CD14-positive monocyte (primary cell): Measurements from ENCODE around the gene ALPG. TPM values are rescaled to one million over a fixed set of nuclear protein-coding genes. Genes with fewer than 3 reads are reported as not detected.
A peak's percentile ranks its signal among the peaks of the same experiment; 100 is the strongest.

Experiments
- DNase-seq, 3 donors: peaks; one replicate each; pipeline ENCODE4 v3.0.0-alpha.2; 2011 to 2022
- H2AFZ ChIP-seq: 2 replicates; pipeline ENCODE4 v1.6.0; 2012; ENCODE audit warnings: mild to moderate bottlenecking, low read depth, low read length, inconsistent platforms; ENCODE audit not compliant: insufficient read depth, poor library complexity, severe bottlenecking
- H3K27ac ChIP-seq, 2 donors: 1 replicate in 1 of 2; 2 replicates in 1 of 2; pipeline ENCODE4 v1.5.1; 2012 to 2013; ENCODE audit warnings: low read length in 2 of 2, control low read depth in 1 of 2, inconsistent platforms in 1 of 2, low read depth in 1 of 2, mild to moderate bottlenecking in 1 of 2
- H3K27me3 ChIP-seq, 2 donors: one replicate each; pipeline versions ENCODE4 v1.6.0 to v1.6.1; 2011 to 2013; ENCODE audit warnings: low read length in 2 of 2; ENCODE audit not compliant: control insufficient read depth in 2 of 2, insufficient read depth in 2 of 2
- H3K36me3 ChIP-seq, 2 donors: replicated peaks in 1 of 2; 1 replicate in 1 of 2; 2 replicates in 1 of 2; pipeline versions ENCODE4 v1.5.1 to v1.6.1; 2012 to 2013; ENCODE audit warnings: low read length in 2 of 2, control low read depth in 1 of 2, inconsistent platforms in 1 of 2, mild to moderate bottlenecking in 1 of 2; ENCODE audit not compliant: insufficient read depth in 2 of 2, control insufficient read depth in 1 of 2
- H3K4me1 ChIP-seq, 2 donors: 1 replicate in 1 of 2; 2 replicates in 1 of 2; pipeline versions ENCODE4 v1.5.1 to v1.6.1; 2012 to 2013; ENCODE audit warnings: low read length in 2 of 2, control low read depth in 1 of 2, inconsistent platforms in 1 of 2, mild to moderate bottlenecking in 1 of 2, moderate library complexity in 1 of 2; ENCODE audit not compliant: insufficient read depth in 2 of 2, control insufficient read depth in 1 of 2
- H3K4me2 ChIP-seq: replicated peaks from 2 replicates; pipeline ENCODE3; 2012; ENCODE audit warnings: low read length, moderate library complexity, mild to moderate bottlenecking; ENCODE audit not compliant: poor library complexity, severe bottlenecking; ENCODE audit errors: extremely low read depth
- H3K4me3 ChIP-seq, 3 experiments: fragments of 200-600 bp in 1 of 3; sonication (generic) in 1 of 3; replicated peaks in 1 of 3; 1 replicate in 2 of 3; 2 replicates in 1 of 3; pipeline ENCODE4 v1.5.1; 2011 to 2013; ENCODE audit warnings: low read length in 3 of 3, mild to moderate bottlenecking in 3 of 3, control low read depth in 2 of 3, low read depth in 2 of 3, inconsistent platforms in 1 of 3, moderate library complexity in 1 of 3
- H3K79me2 ChIP-seq: 2 replicates; pipeline ENCODE4 v1.6.0; 2012; ENCODE audit warnings: mild to moderate bottlenecking, control low read depth, inconsistent platforms, low read length, moderate library complexity; ENCODE audit not compliant: insufficient read depth
- H3K9ac ChIP-seq: 2 replicates; pipeline ENCODE4 v1.6.0; 2017; ENCODE audit warnings: low read length, mild to moderate bottlenecking; ENCODE audit not compliant: insufficient read depth, poor library complexity, severe bottlenecking
- H3K9me3 ChIP-seq, 2 donors: replicated peaks in 1 of 2; 1 replicate in 1 of 2; 2 replicates in 1 of 2; pipeline versions ENCODE4 v1.5.1 to v1.6.1; 2012 to 2013; ENCODE audit warnings: low read length in 2 of 2, control low read depth in 1 of 2; ENCODE audit not compliant: control insufficient read depth in 1 of 2, insufficient read depth in 1 of 2
- H4K20me1 ChIP-seq: 2 replicates; pipeline ENCODE4 v1.6.0; 2012; ENCODE audit warnings: mild to moderate bottlenecking, low read length, control low read depth, moderate library complexity; ENCODE audit not compliant: insufficient read depth
- H3K27ac Mint-ChIP-seq, 7 donors: one replicate each; pipeline ENCODE4 v1.8.0; 2020; ENCODE audit warnings: mild to moderate bottlenecking in 7 of 7, mixed read lengths in 7 of 7, moderate library complexity in 6 of 7, inconsistent platforms in 2 of 7
- H3K27me3 Mint-ChIP-seq, 3 donors: one replicate each; pipeline ENCODE4 v1.8.0; 2021 to 2022; ENCODE audit warnings: low read depth in 3 of 3, mild to moderate bottlenecking in 3 of 3, mixed read lengths in 3 of 3, moderate library complexity in 3 of 3, inconsistent platforms in 1 of 3
- H3K36me3 Mint-ChIP-seq, 2 donors: one replicate each; pipeline ENCODE4 v1.8.0; 2020; ENCODE audit warnings: mixed read lengths in 2 of 2, inconsistent platforms in 1 of 2, mild to moderate bottlenecking in 1 of 2
- H3K4me1 Mint-ChIP-seq: one replicate; pipeline ENCODE4 v1.8.0; 2020; ENCODE audit warnings: mild to moderate bottlenecking, mixed read lengths
- H3K4me3 Mint-ChIP-seq, 2 donors: one replicate each; pipeline ENCODE4 v1.8.0; 2020; ENCODE audit warnings: mild to moderate bottlenecking in 2 of 2, mixed read lengths in 2 of 2, moderate library complexity in 1 of 2
- H3K9me3 Mint-ChIP-seq, 7 donors: one replicate each; pipeline ENCODE4 v1.8.0; 2020 to 2022; ENCODE audit warnings: mixed read lengths in 7 of 7, mild to moderate bottlenecking in 6 of 7, moderate library complexity in 6 of 7, inconsistent platforms in 2 of 7
- WGBS: methylation state at CpG from one replicate; pipeline ENCODE4 v1.1.5; 2013; ENCODE audit warnings: missing lambda C conversion rate; ENCODE audit not compliant: insufficient coverage; 5-methylcytosine and 5-hydroxymethylcytosine counted together
- intact Hi-C, 2 donors: fragments of 100-400 bp; cut with micrococcal nuclease; formaldehyde crosslinking; loops; one replicate each; pipeline versions ENCODE4 v1.15.0 to v1.15.1; 2023
- polyA plus RNA-seq, 3 donors: library from polyadenylated mRNA; depleted of rRNA in 1 of 3; unstranded in 2 of 3; stranded (reverse) in 1 of 3; fragments of 300-500 nt in 2 of 3; fragments of >200 nt in 1 of 3; fragmentation: Illumina TruSeq in 2 of 3; gene quantifications; 1 replicate in 2 of 3; 2 replicates in 1 of 3; pipeline ENCODE4 v1.2.3, GENCODE V29; 2012 to 2021
- TF ChIP-seq, protein P1 (sequence below): fragments of 200-600 bp; IDR thresholded peaks from one replicate; pipeline ENCODE4 v1.8.0; 2022; ENCODE audit warnings: antibody characterized with exemption, mild to moderate bottlenecking

ALPG gene
- polyA plus RNA-seq, 3 donors, result not detected

DNA sequence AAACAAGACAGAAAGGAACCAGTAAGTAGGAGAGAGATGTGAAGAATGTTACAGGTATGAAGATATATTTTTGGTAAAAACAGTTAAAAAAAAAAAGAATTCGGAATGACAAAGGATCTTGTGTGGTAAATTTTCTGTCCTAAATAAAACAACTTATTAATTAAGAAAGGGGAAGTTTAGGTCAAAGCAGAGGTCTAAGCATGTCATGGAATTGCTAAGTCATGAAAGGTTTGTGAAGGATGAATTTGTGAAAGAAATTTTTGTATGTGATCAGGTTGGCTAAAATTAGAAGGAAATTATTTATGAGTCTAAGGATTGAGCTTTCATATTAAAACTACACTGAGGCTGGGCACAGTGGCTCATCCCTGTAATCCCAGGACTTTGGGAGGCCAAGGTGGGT lies 11.1 kb upstream of the ALPG start:
- peaks cover 2 to 5% of the 10 kb centered on the region in 2 donors for H3K27me3 ChIP-seq
- no CpG with 5 or more reads among the region's 1 CpG for WGBS
- no peak overlapping the region for H2AFZ ChIP-seq
- H3K27ac ChIP-seq, result no peak overlapping the region
- no peaks in the 10 kb centered on the region for H3K9me3 ChIP-seq
- no peaks in the 10 kb centered on the region for H4K20me1 ChIP-seq
- no peak overlapping the region for H3K4me3 ChIP-seq
- DNase-seq, result no peak
- no peaks in the 10 kb centered on the region for H3K4me1 Mint-ChIP-seq
- no peaks in the 10 kb centered on the region for H3K36me3 Mint-ChIP-seq
- H3K36me3 ChIP-seq, result no peaks in the 10 kb centered on the region
- no peak overlapping the region for H3K27ac Mint-ChIP-seq
- H3K79me2 ChIP-seq, result no peaks in the 10 kb centered on the region
- H3K4me3 Mint-ChIP-seq, result no peak overlapping the region
- peaks cover 14 to 22% (median 15%) of the 10 kb centered on the region in 3 donors for H3K27me3 Mint-ChIP-seq
- intact Hi-C loops, result no loop called here
- H3K9ac ChIP-seq, result no peak overlapping the region
- H3K4me1 ChIP-seq, result no peaks in the 10 kb centered on the region
- no peak overlapping the region for H3K4me2 ChIP-seq
- no peaks in the 10 kb centered on the region for H3K9me3 Mint-ChIP-seq
- TF ChIP-seq, protein P1, sequence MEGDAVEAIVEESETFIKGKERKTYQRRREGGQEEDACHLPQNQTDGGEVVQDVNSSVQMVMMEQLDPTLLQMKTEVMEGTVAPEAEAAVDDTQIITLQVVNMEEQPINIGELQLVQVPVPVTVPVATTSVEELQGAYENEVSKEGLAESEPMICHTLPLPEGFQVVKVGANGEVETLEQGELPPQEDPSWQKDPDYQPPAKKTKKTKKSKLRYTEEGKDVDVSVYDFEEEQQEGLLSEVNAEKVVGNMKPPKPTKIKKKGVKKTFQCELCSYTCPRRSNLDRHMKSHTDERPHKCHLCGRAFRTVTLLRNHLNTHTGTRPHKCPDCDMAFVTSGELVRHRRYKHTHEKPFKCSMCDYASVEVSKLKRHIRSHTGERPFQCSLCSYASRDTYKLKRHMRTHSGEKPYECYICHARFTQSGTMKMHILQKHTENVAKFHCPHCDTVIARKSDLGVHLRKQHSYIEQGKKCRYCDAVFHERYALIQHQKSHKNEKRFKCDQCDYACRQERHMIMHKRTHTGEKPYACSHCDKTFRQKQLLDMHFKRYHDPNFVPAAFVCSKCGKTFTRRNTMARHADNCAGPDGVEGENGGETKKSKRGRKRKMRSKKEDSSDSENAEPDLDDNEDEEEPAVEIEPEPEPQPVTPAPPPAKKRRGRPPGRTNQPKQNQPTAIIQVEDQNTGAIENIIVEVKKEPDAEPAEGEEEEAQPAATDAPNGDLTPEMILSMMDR, result no peak

DNA sequence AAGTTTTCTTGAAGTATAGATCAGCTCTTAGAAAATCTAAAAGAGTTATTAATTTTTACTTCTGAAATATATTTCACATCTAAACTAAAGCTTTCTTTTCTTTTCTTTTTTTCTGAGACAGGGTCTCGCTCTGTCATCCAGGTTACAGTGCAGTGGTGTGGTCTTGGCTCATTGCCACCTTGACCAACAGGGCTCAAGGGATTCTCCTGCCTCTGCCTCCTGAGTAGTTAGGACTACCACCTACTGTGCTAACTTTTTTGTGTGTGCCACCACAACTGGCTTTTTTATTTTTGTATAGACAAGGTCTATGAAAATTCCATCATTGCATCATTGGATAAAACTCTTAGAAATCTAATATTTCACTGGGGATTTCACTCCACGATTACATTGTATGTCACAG lies 10.0 kb upstream of the ALPG start:
- Histone ChIP-seq H3K4me3 (no peak overlapping the region), H3K4me1 (no peaks in the 10 kb centered on the region), H3K4me2 (no peak overlapping the region), H3K9ac (no peak overlapping the region), H3K27ac (no peak overlapping the region), H3K27me3 (no peaks in the 10 kb centered on the region), H2AFZ (no peak overlapping the region), H4K20me1 (no peaks in the 10 kb centered on the region), H3K9me3 (no peaks in the 10 kb centered on the region), H3K36me3 (no peaks in the 10 kb centered on the region), H3K79me2 (no peaks in the 10 kb centered on the region)
- no peaks in the 10 kb centered on the region for H3K4me1 Mint-ChIP-seq
- WGBS, result no CpG with 5 or more reads among the region's 2 CpGs
- no peak overlapping the region for H3K4me3 Mint-ChIP-seq
- peaks cover 10 to 15% (median 13%) of the 10 kb centered on the region in 3 donors for H3K27me3 Mint-ChIP-seq
- intact Hi-C loops, result no loop called here
- TF ChIP-seq, protein P1, result no peak
- H3K9me3 Mint-ChIP-seq, result no peaks in the 10 kb centered on the region
- H3K27ac Mint-ChIP-seq, result peak overlapping the region in 1 of 7 donors; percentile 50
- DNase-seq, result no peak
- no peaks in the 10 kb centered on the region for H3K36me3 Mint-ChIP-seq
